VCaP (cell line): Measurements from ENCODE around the gene POLR3A.
"Not testable (repeated sequence)": the region's sequence is repeated elsewhere in the genome, so short reads cannot be mapped to it uniquely, and the experiment has no call there.

ENCODE experiments used
- H3K27ac ChIP-seq: fragments of 450-650 bp; 2 replicates; pipeline ENCODE4 v1.5.1; 2017
- TF ChIP-seq, protein P1 (sequence below): fragments of 450-650 bp; conservative IDR thresholded peaks from 2 replicates; pipeline ENCODE4 v1.5.1; 2017; ENCODE audit warnings: mild to moderate bottlenecking, moderate library complexity

POLR3A gene

DNA sequence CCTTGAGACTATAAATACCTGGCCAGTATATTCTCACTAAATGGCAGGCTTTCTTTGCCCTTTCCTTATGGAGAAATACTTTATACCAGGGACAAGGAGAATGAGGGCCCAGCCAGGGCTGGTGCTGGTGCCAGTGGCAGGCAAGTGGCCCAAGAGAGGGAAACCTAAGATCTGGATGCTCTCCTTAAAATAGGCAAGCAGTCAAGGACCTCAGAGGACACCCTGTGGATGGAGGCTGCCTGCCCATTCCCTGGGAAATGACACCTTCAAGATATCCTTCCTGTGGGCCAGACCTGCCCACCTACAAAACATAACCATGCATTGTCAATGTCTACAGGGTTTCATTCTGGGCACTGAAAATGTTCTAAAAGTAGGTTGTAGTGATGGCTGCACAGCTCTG lies 29.1 kb downstream of the POLR3A start:
- TF ChIP-seq, protein P1, sequence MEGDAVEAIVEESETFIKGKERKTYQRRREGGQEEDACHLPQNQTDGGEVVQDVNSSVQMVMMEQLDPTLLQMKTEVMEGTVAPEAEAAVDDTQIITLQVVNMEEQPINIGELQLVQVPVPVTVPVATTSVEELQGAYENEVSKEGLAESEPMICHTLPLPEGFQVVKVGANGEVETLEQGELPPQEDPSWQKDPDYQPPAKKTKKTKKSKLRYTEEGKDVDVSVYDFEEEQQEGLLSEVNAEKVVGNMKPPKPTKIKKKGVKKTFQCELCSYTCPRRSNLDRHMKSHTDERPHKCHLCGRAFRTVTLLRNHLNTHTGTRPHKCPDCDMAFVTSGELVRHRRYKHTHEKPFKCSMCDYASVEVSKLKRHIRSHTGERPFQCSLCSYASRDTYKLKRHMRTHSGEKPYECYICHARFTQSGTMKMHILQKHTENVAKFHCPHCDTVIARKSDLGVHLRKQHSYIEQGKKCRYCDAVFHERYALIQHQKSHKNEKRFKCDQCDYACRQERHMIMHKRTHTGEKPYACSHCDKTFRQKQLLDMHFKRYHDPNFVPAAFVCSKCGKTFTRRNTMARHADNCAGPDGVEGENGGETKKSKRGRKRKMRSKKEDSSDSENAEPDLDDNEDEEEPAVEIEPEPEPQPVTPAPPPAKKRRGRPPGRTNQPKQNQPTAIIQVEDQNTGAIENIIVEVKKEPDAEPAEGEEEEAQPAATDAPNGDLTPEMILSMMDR, result no peak
- no peak overlapping the region for H3K27ac ChIP-seq

DNA sequence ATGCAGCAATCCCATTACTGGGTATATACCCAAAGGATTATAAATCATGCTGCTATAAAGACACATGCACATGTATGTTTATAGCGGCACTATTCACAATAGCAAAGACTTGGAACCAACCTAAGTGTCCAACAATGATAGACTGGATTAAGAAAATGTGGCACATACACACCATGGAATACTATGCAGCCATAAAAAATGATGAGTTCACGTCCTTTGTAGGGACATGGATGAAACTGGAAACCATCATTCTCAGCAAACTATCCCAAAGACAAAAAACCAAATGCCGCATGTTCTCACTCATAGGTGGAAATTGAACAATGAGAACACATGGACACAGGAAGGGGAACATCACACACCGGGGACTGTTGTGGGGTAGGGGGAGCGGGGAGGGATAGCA lies 30.5 kb downstream of the POLR3A start:
- H3K27ac ChIP-seq, result not testable (repeated sequence)

DNA sequence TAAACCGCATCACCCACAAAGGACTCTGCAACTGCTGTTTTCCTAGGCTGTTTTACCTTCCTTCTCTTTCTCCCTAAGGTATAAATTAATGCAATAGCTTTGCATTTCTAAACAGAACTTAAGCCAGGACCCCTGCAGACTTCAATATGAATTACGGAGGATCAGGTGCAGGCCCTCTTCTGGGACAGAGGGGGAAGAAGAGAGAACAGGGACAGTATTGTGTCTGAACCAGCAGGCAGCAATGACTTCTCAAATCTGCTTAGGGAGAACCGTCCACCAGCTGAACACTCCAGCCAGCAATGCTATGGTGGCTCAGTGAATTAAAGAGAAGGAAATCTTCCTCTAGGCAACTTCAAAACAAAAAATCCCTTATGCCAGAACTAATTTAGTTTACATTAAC lies 35.7 kb downstream of the POLR3A start:
- TF ChIP-seq, protein P1, result no peak
- no peak overlapping the region for H3K27ac ChIP-seq

DNA sequence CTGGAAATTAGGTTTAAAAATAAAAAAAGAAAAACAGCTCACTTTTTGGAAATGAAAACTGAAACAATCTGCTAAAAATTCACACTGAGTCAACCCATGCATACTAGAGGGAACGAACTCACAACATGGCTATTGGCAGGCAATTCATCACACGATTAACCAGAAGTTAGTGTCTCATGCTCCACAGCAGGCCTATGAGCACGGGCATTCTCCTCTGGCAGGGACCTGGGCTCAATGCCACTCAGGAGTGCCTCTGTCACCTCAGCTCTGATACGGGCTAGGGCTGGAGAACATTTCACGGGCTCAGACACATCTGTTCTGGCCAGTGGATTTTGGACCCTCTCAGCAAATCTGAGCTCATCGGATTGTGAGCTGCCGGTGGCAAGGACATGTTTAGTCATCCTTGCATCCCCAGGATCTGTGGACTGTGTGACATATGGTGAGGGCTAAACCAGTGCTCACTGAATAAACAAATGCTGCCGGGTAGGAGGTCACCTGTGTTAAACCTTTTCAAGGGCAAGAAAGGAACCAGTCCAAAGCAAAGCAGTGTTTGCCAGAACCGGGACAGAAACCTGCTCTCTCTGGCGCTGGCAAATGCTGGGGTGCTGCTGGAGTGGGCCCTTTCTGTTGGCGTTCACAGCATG lies 40.1 kb downstream of the POLR3A start:
- TF ChIP-seq, protein P1, result no peak
- H3K27ac ChIP-seq, result peak overlapping the region; percentile 67; the same call in 1 of the 2 replicates

DNA sequence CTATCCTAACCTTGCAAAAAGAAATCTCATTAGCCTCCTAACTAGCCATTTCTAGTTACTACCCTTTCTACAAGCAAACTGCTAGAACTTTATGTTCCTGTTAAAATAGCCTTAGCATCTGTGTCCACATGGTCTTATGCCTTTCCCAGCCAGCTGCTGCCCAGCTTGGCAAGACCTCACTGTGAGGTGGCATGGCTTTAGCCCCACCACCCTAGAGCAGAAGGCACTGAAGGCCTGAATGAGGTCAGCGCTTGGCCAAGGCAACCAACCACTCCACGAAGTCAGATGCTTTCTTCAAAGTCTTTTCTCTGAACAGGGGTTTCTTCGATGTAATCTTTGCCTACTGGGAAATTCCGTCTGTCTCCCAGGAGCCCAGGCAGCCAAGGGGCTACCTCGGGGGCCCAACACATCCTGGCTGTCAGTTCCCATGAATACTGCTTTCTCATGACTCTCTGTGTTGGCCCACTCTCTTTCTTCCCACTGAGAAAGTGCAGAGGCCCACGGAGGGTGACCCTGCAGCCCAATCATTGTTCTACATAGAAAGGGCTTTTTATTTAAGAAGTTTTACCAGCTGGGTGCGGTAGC lies 41.6 kb downstream of the POLR3A start:
- no peak overlapping the region for H3K27ac ChIP-seq
- TF ChIP-seq, protein P1, result no peak

DNA sequence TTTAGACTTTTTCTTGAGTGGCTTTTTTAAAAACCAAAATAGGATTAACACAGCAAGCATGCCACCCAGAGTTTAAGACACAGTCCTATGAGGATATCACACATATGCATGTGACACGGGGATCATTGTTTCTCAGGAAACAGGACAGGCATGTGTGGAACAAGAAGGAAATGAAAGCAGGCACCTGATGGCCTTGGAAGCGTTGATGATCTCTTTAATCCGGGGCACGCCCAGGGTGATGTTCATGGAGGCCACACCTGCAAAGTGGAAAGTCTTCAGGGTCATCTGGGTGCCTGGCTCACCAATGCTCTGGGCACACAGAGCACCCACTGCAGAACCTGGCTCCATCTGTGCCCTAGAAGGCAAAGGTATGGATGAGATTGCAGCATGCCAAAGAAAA lies 44.3 kb downstream of the POLR3A start:
- TF ChIP-seq, protein P1, result no peak
- H3K27ac ChIP-seq, result no peak overlapping the region

DNA sequence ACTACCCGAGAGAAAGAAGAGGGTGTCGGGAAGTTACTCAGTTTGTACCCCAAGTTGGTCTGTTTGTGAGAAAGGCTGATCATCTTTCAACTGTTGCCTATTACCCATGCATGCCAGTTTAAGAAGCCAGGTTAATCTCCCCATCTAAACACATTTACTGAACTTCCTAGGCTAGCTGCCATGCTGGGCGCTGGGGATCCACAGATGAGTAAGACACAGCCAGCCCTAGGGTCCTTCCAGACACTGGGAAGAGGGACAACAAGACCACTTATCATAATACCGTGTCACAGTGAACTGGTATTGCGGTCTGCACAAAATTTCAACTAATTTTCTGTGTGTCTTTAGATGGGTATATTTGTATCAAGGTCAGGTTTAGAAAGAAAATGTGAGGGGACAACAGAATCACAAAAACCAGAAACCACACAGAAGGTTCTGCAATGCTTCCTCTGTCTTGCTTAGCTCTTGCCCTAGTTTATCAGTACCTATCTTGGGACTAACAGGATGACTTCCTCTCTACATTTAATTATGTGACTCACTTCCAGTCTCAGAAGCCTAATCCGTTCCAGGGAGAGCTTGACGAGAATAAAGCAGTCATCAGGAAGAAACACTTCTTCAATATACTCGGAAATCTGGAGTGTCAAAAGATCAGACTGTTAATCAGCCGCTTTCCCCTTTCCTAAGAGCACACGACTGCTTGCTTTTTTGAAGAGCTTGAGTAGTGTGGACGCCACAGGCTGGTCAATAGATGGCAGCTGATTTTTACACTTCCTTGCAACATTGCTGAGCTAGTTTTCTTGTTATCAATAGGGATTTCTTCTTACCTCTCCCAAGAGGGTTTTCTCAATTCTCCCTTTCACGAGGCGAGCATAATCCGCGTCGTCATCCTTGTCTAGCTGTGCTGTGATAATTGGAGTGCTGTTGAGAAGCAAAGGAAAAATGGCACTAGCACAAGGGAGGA lies 45.7 kb downstream of the POLR3A start:
- H3K27ac ChIP-seq, result no peak overlapping the region
- TF ChIP-seq, protein P1, result no peak
